GM19372 (cell line): ENCODE results near the gene RBX1.

Source experiments
- ATAC-seq: cut with Tn5 transposase; IDR thresholded peaks from one replicate; pipeline ENCODE4 v1.9.1; 2021; ENCODE audit warnings: mild to moderate bottlenecking, low read depth, moderate library complexity; ENCODE audit not compliant: unreplicated experiment

RBX1 gene

GRCh38 chr22:41021061-41021612 is 70.0 kb downstream of the RBX1 start:
- no peak for ATAC-seq

GRCh38 chr22:41021613-41022454 is 70.7 kb downstream of the RBX1 start:
- peak; percentile 65 for ATAC-seq

- ATAC-seq = peak; percentile 51
Measured at GRCh38 chr22:41022470-41023298, 71.5 kb downstream of the RBX1 start.
